IMR-90 (cell line): ENCODE results near the gene PCYT1A. TPM values are rescaled to one million over a fixed set of nuclear protein-coding genes. Genes with fewer than 3 reads are reported as not detected.
"Not testable (repeated sequence)": the region's sequence is repeated elsewhere in the genome, so short reads cannot be mapped to it uniquely, and the experiment has no call there.

ENCODE experiments used
- ATAC-seq: fragments of 200-7000 bp; cut with Tn5 transposase; 2 replicates; pipeline ENCODE4 v1.9.1; 2020; ENCODE audit warnings: low read depth, mild to moderate bottlenecking, moderate library complexity
- BruUV-seq: library from RNA; stranded (reverse); fragments of 400-500 nt; replicated peaks from 2 replicates; lab custom pipeline; 2021; lab: Mats Ljungman, UMichigan
- CTCF ChIA-PET: fragments of 300-600 bp; formaldehyde crosslinking; extraction: SDS; loops from one replicate; lab custom pipeline; 2021; ENCODE audit warnings: antibody characterized with exemption; lab: Yijun Ruan, JAX
- POLR2A ChIA-PET: fragments of 300-600 bp; sonication (Branson Sonifier 250); formaldehyde crosslinking; loops from one replicate; lab custom pipeline; 2022; ENCODE audit warnings: antibody characterized with exemption; ENCODE audit not compliant: unreplicated experiment; lab: Charles Lee
- DNase-seq: peaks from one replicate; pipeline ENCODE4 v3.0.0; 2013
- H2AFZ ChIP-seq: replicated peaks from 2 replicates; pipeline ENCODE3; 2013; ENCODE audit warnings: low read length, mild to moderate bottlenecking; ENCODE audit not compliant: poor library complexity
- H2AK5ac ChIP-seq: 2 replicates; pipeline ENCODE4 v1.6.1; 2013; ENCODE audit warnings: low read depth, low read length, inconsistent platforms
- H2AK9ac ChIP-seq: replicated peaks from 2 replicates; pipeline ENCODE3; 2013; ENCODE audit warnings: mild to moderate bottlenecking, low read depth, low read length, moderate library complexity; ENCODE audit not compliant: poor library complexity
- H2BK120ac ChIP-seq: 2 replicates; pipeline ENCODE4 v1.6.1; 2013; ENCODE audit warnings: low read depth, low read length, inconsistent platforms
- H2BK15ac ChIP-seq: 3 replicates; pipeline ENCODE4 v1.6.1; 2013; ENCODE audit warnings: low read depth, low read length, inconsistent platforms
- H2BK20ac ChIP-seq: 2 replicates; pipeline ENCODE4 v1.6.1; 2013; ENCODE audit warnings: low read depth, mild to moderate bottlenecking, inconsistent platforms, low read length, moderate library complexity
- H2BK5ac ChIP-seq: 2 replicates; pipeline ENCODE4 v1.6.1; 2013; ENCODE audit warnings: mild to moderate bottlenecking, low read depth, low read length, inconsistent platforms; ENCODE audit not compliant: poor library complexity, severe bottlenecking
- H3K14ac ChIP-seq: replicated peaks from 2 replicates; pipeline ENCODE4 v1.6.1; 2013; ENCODE audit warnings: low read depth, low read length, inconsistent platforms
- H3K18ac ChIP-seq: 2 replicates; pipeline ENCODE4 v1.6.1; 2013; ENCODE audit warnings: low read depth, low read length, control low read depth
- H3K23ac ChIP-seq: 2 replicates; pipeline ENCODE4 v1.6.1; 2013; ENCODE audit warnings: low read depth, low read length, inconsistent platforms
- H3K27ac ChIP-seq: 2 replicates; pipeline ENCODE4 v1.5.1; 2013; ENCODE audit warnings: mild to moderate bottlenecking, control low read depth, low read length; ENCODE audit not compliant: insufficient read depth
- H3K27me3 ChIP-seq: 2 replicates; pipeline ENCODE4 v1.6.1; 2013; ENCODE audit warnings: low read length; ENCODE audit not compliant: control insufficient read depth, insufficient read depth
- H3K36me3 ChIP-seq: 2 replicates; pipeline ENCODE4 v1.6.1; 2013; ENCODE audit warnings: low read length, mixed read lengths; ENCODE audit not compliant: control insufficient read depth, insufficient read depth
- H3K4ac ChIP-seq: 2 replicates; pipeline ENCODE4 v1.6.1; 2013; ENCODE audit warnings: low read depth, low read length, inconsistent platforms
- H3K4me1 ChIP-seq: 2 replicates; pipeline ENCODE4 v1.6.1; 2013; ENCODE audit warnings: low read length, mixed read lengths; ENCODE audit not compliant: control insufficient read depth, insufficient read depth
- H3K4me2 ChIP-seq: 2 replicates; pipeline ENCODE4 v1.6.1; 2013; ENCODE audit warnings: low read depth, mild to moderate bottlenecking, control low read depth, low read length, moderate library complexity
- H3K4me3 ChIP-seq: 2 replicates; pipeline ENCODE4 v1.5.1; 2013; ENCODE audit warnings: low read depth, mild to moderate bottlenecking, control low read depth, low read length, moderate library complexity; ENCODE audit not compliant: insufficient read depth
- H3K56ac ChIP-seq: 2 replicates; pipeline ENCODE4 v1.6.1; 2013; ENCODE audit warnings: low read length, inconsistent platforms; ENCODE audit not compliant: insufficient read depth; ENCODE audit errors: extremely low read depth
- H3K79me1 ChIP-seq, 2 experiments: 2 replicates each; pipeline ENCODE4 v1.6.1; 2013; ENCODE audit warnings: low read length in 2 of 2, inconsistent platforms in 1 of 2, low read depth in 1 of 2
- H3K9ac ChIP-seq: 2 replicates; pipeline ENCODE4 v1.6.1; 2013; ENCODE audit warnings: low read depth, low read length, control low read depth
- H3K9me1 ChIP-seq: 2 replicates; pipeline ENCODE4 v1.6.1; 2013; ENCODE audit warnings: low read length, inconsistent platforms; ENCODE audit not compliant: insufficient read depth
- H3K9me3 ChIP-seq: 2 replicates; pipeline ENCODE4 v1.6.1; 2013; ENCODE audit warnings: low read length; ENCODE audit not compliant: control insufficient read depth, insufficient read depth
- H4K20me1 ChIP-seq: 2 replicates; pipeline ENCODE4 v1.6.1; 2013; ENCODE audit warnings: low read length, inconsistent platforms; ENCODE audit not compliant: insufficient read depth
- H4K5ac ChIP-seq: 2 replicates; pipeline ENCODE4 v1.6.1; 2013; ENCODE audit warnings: mild to moderate bottlenecking, low read depth, low read length, control low read depth
- H4K8ac ChIP-seq, 2 experiments: 2 replicates each; pipeline ENCODE4 v1.6.1; 2013; ENCODE audit warnings: low read depth in 2 of 2, low read length in 2 of 2, control low read depth in 1 of 2, inconsistent platforms in 1 of 2
- H4K91ac ChIP-seq: 2 replicates; pipeline ENCODE4 v1.6.1; 2013; ENCODE audit warnings: low read depth, low read length, inconsistent platforms; ENCODE audit not compliant: insufficient read depth
- WGBS, 2 experiments: methylation state at CpG; one replicate each; pipeline versions ENCODE4 v1.1.5 to v1.1.7; 2013; ENCODE audit warnings: missing lambda C conversion rate in 2 of 2; ENCODE audit not compliant: insufficient read length in 1 of 2; ENCODE audit errors: extremely low coverage in 2 of 2; 5-methylcytosine and 5-hydroxymethylcytosine counted together
- dilution Hi-C: fragments of 300-500 bp; cut with HindIII; formaldehyde crosslinking; loops from one replicate; pipeline ENCODE4 v1.14.3; 2018; ENCODE audit warnings: low sequenced_read_pairs; ENCODE audit not compliant: unreplicated experiment
- in situ Hi-C: fragments of 300-500 bp; cut with MboI; formaldehyde crosslinking; loops from 3 replicates; pipeline ENCODE4 v1.14.3; 2019; ENCODE audit warnings: low sequenced_read_pairs, inconsistent platforms, mixed read lengths
- intact Hi-C: fragments of 100-400 bp; cut with micrococcal nuclease; formaldehyde crosslinking; loops from 2 replicates; pipeline ENCODE4 v1.10.0; 2022
- polyA plus RNA-seq, 3 experiments: library from polyadenylated mRNA; depleted of rRNA; stranded (reverse); fragments of >200 nt; gene quantifications; 2 replicates each; pipeline ENCODE4 v1.2.3, GENCODE V29; 2012; ENCODE audit warnings: low replicate concordance in 1 of 3
- total RNA-seq: library from RNA; depleted of rRNA; stranded (reverse); fragments of >200 nt; gene quantifications from 2 replicates; pipeline ENCODE4 v1.2.3, GENCODE V29; 2012

Gene PCYT1A
- total and polyA plus RNA-seq, 2 of the 4 experiments (the other 2 are of a cell fraction), result 62.8 to 127 TPM

DNA sequence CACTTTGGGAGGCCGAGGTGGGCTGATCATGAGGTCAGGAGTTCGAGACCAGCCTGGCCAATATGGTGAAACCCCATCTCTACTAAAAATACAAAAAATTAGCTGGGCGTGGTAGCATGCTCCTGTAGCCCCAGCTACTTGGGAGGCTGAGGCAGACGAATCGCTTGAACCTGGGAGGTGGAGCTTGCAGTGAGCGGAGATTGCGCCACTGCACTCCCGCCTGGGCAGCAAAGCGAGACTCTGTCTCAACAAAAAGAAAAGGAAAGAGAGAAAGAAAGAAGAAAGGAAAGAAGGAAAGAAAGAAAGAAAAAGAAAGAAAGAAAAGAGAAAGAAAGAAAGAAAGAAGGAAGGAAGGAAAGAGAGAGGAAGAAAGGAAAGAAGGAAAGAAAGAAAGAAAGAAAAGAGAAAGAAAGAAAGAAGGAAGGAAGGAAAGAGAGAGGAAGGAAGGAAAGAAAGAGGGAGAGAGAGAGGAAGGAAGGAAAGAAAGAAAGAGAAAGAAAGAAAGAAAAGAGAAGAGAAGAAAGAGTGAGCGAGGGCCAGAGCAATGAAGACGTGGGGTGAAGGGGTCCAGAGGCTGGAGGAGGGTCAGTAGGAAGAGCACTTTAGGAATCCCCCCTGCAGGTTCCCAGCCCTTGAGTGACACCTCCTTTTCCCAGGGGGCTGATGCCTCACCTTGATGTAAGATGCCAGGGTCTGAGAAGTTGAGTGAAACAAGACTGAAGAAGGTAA is 77.4 kb downstream of the PCYT1A start:
- H4K5ac ChIP-seq, in situ Hi-C loops, H2BK120ac ChIP-seq, H2AK9ac ChIP-seq, H3K14ac ChIP-seq, H2BK20ac ChIP-seq, H3K4me1 ChIP-seq, H3K79me1 ChIP-seq, BruUV-seq, H3K36me3 ChIP-seq, H2BK15ac ChIP-seq, POLR2A ChIA-PET, H2AK5ac ChIP-seq, H3K4me3 ChIP-seq, H3K9ac ChIP-seq, DNase-seq, H3K4ac ChIP-seq, H3K4me2 ChIP-seq, H4K8ac ChIP-seq, H3K23ac ChIP-seq, H4K20me1 ChIP-seq, dilution Hi-C loops, H2BK5ac ChIP-seq, H3K9me3 ChIP-seq, H2AFZ ChIP-seq, H3K56ac ChIP-seq, H3K18ac ChIP-seq, ATAC-seq, H4K91ac ChIP-seq, CTCF ChIA-PET, H3K27ac ChIP-seq, H3K9me1 ChIP-seq: not testable (repeated sequence)
- peaks cover 17% of the 10 kb centered on the region for H3K27me3 ChIP-seq
- WGBS, 2 experiments, result 90% methylated on average over 4 of the region's 11 CpGs; no CpG with 5 or more reads in 1 of the 2 experiments
- intact Hi-C loops, result loop anchor here (5.0 kb wide), 1 partner anchor 353 kb away; no protein-coding TSS in a partner anchor
